ENCODE data around the gene ZNF48.

DNA sequence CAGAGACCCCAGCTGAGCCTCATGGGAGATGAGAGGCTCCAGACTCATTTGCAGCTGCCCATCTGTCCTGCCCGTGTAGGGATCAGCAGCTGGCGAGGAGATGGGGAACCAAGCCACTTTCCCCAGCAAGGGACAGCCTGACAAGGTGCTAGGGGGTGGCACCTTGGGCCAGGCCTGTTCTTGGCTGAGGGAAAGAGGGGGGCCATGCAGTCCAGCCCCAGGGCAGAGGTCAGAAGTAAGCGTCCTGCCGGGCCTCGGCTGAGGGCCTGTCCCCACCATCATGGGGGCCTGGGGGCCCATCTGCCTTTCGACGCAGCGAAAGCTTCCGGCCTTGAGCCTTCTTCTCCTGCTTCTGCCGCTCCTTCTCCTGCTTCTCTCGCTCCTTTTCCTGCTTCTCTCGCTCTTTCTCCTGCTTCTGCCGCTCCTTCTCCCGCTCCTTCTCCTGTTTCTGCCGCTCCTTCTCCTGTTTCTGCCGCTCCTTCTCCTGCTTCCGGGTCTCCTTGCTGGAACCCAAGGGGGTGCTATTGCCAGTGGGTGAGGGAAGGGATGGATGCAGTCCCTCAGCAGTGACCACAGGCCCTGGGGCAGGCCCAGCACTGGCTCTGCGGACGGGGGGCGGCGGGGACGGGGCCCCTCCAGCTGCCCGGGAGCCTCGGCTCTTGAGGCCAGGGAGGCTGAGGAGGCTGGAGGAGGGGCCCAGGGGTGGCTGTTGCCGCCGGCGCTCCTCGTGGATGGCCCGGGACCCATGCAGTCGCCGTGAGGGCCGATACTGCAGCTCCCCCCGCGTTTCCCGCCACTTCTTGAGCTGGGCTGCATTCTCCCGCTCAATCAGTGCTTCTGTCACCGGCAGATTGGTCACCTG, 37.3 kb upstream of the ZNF48 start:
- TF ChIP-seq, protein P1, sequence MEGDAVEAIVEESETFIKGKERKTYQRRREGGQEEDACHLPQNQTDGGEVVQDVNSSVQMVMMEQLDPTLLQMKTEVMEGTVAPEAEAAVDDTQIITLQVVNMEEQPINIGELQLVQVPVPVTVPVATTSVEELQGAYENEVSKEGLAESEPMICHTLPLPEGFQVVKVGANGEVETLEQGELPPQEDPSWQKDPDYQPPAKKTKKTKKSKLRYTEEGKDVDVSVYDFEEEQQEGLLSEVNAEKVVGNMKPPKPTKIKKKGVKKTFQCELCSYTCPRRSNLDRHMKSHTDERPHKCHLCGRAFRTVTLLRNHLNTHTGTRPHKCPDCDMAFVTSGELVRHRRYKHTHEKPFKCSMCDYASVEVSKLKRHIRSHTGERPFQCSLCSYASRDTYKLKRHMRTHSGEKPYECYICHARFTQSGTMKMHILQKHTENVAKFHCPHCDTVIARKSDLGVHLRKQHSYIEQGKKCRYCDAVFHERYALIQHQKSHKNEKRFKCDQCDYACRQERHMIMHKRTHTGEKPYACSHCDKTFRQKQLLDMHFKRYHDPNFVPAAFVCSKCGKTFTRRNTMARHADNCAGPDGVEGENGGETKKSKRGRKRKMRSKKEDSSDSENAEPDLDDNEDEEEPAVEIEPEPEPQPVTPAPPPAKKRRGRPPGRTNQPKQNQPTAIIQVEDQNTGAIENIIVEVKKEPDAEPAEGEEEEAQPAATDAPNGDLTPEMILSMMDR (IDR thresholded peaks at IDR 0.05 in 8 of 11, conservative IDR thresholded peaks at IDR 0.05 in 3 of 11): no peak
- TF ChIP-seq POLR2A (IDR thresholded peaks at IDR 0.05) (no peak), POLR2AphosphoS5 (IDR thresholded peaks at IDR 0.05) (peak in 2 of 3 donors; percentile 37 to 44)

Measured in spleen (tissue), 7 donors.